HFFc6 (cell line): ENCODE measurements around the gene ATXN7L1. TPM values are rescaled to one million over a fixed set of nuclear protein-coding genes. Genes with fewer than 3 reads are reported as not detected.
A peak's percentile ranks its signal among the peaks of the same experiment; 100 is the strongest.

ENCODE experiments used
- DNase-seq: peaks from one replicate; pipeline ENCODE4 v3.0.0-alpha.2; 2018
- H3K27ac Mint-ChIP-seq: 2 replicates; pipeline ENCODE4 v1.8.0; 2020; ENCODE audit warnings: mild to moderate bottlenecking, mixed read lengths
- H3K27me3 Mint-ChIP-seq: 2 replicates; pipeline ENCODE4 v1.8.0; 2021; ENCODE audit warnings: mild to moderate bottlenecking, moderate library complexity, mixed read lengths; ENCODE audit not compliant: insufficient read depth
- H3K36me3 Mint-ChIP-seq: 2 replicates; pipeline ENCODE4 v1.8.0; 2021; ENCODE audit warnings: low read depth, mixed read lengths
- H3K4me1 Mint-ChIP-seq: 2 replicates; pipeline ENCODE4 v1.8.0; 2020; ENCODE audit warnings: low read depth, mixed read lengths
- H3K4me3 Mint-ChIP-seq: 2 replicates; pipeline ENCODE4 v1.8.0; 2020; ENCODE audit warnings: mild to moderate bottlenecking, moderate library complexity, mixed read lengths
- H3K9me3 Mint-ChIP-seq: 2 replicates; pipeline ENCODE4 v1.8.0; 2020; ENCODE audit warnings: mild to moderate bottlenecking, mixed read lengths
- total RNA-seq, 6 experiments: library from RNA; stranded (reverse); fragmentation: NEBNext Ultra II Directional; extraction: Animal tissue kit (Norgen Biotek cat#: 25700); gene quantifications; 2 replicates in 1 of 6; 3 replicates in 5 of 6; pipeline ENCODE4 v1.2.3, GENCODE V29; 2021
- TF ChIP-seq, protein P1 (sequence below): fragments of 200-600 bp; sonication (generic); IDR thresholded peaks from 2 replicates; pipeline ENCODE4 v1.5.0; 2021; ENCODE audit warnings: antibody characterized with exemption, mild to moderate bottlenecking

ATXN7L1 gene
- total RNA-seq, 6 experiments from 2014 or later = 8.4 to 11.4 (median 9.8) TPM

DNA sequence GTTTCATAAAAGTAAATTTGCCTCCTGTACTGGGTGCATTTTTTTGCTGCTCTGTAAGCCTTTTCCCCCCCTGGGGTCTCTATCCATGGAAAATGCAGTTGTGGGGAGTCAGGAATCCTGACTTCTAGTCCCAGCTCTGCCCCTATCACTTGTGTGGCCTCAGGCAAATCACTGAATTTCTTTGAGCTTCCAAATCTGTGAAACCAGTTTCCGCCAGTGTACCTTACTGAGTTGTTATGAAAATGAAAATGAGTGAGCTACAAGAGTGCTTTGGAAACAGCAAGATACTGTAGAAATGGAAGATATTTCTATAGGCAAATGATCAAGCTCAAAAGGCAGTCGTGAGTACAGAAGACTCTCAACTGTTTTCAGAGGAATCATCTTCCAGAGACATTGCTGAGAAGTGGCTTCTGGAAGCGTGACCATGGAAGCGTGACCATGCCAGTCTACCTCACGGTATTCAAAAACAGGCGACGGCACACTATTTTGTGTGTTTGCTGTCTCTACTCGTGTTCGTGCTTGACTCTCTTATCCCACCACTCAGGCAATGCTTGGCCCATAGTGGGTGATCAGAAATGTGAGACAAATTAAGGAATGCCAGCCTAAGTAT, 107.4 kb downstream of the ATXN7L1 start:
- Mint-ChIP-seq H3K9me3 (no peaks in the 10 kb centered on the region), H3K27me3 (no peaks in the 10 kb centered on the region; the same call in 1 of the 2 replicates), H3K4me3 (no peak overlapping the region), H3K4me1 (peaks cover 75% of the 10 kb centered on the region), H3K36me3 (peaks cover 9% of the 10 kb centered on the region), H3K27ac (peak overlapping the region; percentile 64; the same call in 1 of the 2 replicates)
- TF ChIP-seq, protein P1, sequence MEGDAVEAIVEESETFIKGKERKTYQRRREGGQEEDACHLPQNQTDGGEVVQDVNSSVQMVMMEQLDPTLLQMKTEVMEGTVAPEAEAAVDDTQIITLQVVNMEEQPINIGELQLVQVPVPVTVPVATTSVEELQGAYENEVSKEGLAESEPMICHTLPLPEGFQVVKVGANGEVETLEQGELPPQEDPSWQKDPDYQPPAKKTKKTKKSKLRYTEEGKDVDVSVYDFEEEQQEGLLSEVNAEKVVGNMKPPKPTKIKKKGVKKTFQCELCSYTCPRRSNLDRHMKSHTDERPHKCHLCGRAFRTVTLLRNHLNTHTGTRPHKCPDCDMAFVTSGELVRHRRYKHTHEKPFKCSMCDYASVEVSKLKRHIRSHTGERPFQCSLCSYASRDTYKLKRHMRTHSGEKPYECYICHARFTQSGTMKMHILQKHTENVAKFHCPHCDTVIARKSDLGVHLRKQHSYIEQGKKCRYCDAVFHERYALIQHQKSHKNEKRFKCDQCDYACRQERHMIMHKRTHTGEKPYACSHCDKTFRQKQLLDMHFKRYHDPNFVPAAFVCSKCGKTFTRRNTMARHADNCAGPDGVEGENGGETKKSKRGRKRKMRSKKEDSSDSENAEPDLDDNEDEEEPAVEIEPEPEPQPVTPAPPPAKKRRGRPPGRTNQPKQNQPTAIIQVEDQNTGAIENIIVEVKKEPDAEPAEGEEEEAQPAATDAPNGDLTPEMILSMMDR = no peak
- no peak for DNase-seq

DNA sequence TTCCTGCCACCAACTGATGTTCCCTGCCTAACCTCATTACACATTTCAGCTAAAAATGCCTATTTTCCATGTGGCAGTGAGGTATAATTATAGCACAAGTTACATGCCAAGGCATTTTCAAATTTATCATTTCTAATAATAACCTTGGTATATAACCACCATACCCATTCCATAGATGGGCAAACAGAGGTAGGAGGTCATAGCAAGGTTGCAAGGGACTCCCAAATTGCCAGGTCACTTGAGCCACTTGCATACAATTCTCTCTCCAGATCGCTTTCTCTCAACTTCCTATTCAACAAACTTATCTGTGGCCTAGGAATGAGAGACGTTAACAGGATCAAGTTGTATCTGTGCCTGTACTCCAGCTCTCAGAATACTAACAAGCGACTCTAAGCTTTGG, 108.3 kb downstream of the ATXN7L1 start:
- no peak for DNase-seq
- Mint-ChIP-seq H3K36me3 (peaks cover 9% of the 10 kb centered on the region), H3K27ac (no peak overlapping the region), H3K9me3 (no peaks in the 10 kb centered on the region), H3K4me1 (peaks cover 66% of the 10 kb centered on the region), H3K27me3 (no peaks in the 10 kb centered on the region; the same call in 1 of the 2 replicates), H3K4me3 (no peak overlapping the region)
- TF ChIP-seq, protein P1 = no peak

DNA sequence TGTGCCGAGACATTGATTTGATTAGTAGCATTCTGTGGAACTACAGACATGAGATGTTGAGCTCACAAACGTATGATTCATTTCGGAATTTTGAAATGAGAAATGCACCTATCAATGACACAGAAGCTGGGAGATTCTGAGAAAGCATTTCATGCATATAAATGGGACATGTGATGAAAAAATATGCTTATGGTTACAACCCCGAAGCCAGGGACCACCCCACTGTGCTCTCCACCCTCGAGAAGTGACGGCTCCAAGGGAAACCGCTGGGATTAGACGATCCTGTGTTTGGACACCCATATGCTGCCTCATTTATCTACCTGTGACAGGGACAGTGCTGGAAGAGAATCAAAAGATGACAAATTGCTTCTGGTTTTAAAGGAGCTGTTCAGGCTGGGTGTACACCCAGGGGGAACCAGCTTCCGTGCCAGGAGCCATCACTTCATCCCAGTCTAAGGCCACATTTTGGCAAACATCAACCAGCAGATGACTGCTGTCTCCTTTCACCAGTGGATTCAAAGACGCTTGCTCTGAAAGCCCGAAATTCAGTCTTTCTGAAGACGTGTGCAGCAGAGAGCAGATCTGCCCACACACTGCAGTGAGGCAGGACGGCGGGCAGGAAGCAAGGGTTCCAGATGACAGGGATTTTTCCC, 109.9 kb downstream of the ATXN7L1 start:
- no peaks in the 10 kb centered on the region; the same call in none of the 2 replicates for H3K27me3 Mint-ChIP-seq
- H3K4me1 Mint-ChIP-seq = peaks cover 57% of the 10 kb centered on the region
- H3K9me3 Mint-ChIP-seq = no peaks in the 10 kb centered on the region
- no peak overlapping the region for H3K27ac Mint-ChIP-seq
- no peak overlapping the region for H3K4me3 Mint-ChIP-seq
- TF ChIP-seq, protein P1 = no peak
- DNase-seq = no peak
- peaks cover 5% of the 10 kb centered on the region for H3K36me3 Mint-ChIP-seq

DNA sequence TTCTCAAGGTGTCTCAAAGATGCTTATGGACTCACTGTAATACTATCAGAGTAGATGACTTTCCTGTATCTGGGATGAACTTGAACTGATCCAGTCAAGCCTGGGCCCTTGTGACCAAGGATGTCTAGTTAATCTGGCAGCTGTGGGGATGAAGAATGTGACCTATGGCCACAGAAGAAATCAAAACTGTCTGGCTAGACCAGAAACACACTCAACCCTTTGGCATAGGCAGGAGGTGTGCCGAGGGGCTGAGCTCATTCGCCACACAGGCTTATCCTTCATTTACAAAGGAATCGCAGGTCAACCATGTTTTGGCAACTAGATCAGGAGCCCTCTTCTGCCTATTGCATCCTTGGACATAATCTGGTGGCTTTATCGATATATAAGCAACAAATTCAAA, 110.6 kb downstream of the ATXN7L1 start:
- no peaks in the 10 kb centered on the region; the same call in none of the 2 replicates for H3K27me3 Mint-ChIP-seq
- no peaks in the 10 kb centered on the region for H3K9me3 Mint-ChIP-seq
- no peak overlapping the region for H3K4me3 Mint-ChIP-seq
- no peak overlapping the region; the same call in 1 of the 2 replicates for H3K27ac Mint-ChIP-seq
- peaks cover 58% of the 10 kb centered on the region for H3K4me1 Mint-ChIP-seq
- TF ChIP-seq, protein P1 = no peak
- no peak for DNase-seq
- H3K36me3 Mint-ChIP-seq = no peaks in the 10 kb centered on the region

DNA sequence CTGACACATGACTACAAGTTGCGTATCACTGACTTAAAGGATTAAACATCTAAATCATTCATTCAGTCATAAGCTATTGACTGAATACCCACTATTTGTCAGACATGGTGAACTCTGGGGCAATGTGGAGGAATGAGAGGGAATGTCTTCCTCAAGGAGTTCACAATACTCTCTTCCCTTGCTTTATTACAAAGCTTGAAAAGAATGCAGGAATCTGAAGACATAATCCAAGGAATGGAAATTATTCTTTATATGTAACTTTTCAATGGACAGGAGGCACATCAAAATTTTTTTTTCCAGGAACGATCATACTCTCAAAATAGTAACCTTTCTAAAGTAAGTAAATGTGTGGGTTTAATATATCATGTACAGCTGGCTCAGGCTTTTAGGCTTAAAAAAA, 111.9 kb downstream of the ATXN7L1 start:
- H3K27ac Mint-ChIP-seq = no peak overlapping the region
- no peak overlapping the region for H3K4me3 Mint-ChIP-seq
- DNase-seq = no peak
- H3K36me3 Mint-ChIP-seq = no peaks in the 10 kb centered on the region
- no peaks in the 10 kb centered on the region for H3K9me3 Mint-ChIP-seq
- no peaks in the 10 kb centered on the region; the same call in none of the 2 replicates for H3K27me3 Mint-ChIP-seq
- H3K4me1 Mint-ChIP-seq = peaks cover 58% of the 10 kb centered on the region
- TF ChIP-seq, protein P1 = no peak
